ENCODE measurements around the gene MKNK1.

Gene MKNK1

DNA sequence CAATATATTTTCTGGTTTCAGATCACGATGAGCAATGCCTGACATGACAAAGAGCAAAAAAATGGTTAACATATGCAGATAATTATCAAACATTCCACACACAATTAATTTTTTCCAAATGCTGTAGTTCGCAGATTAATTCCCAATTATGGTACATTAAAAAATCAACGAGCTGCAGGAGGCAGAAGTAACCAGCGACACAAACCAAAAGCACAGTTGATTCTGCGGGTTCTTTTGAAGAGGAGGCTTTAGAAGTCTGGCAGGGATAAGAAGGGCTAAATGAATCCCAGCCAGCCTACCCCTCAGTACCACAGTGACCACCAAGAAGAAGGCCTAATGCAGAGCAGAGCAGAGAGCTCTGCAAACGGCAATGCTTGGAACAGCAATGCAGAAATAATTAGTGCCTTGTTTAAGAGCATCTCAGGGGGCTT, 35.6 kb downstream of the MKNK1 start:
- FAIRE-seq, result no peak
- DNase-seq (ENCODE audit: insufficient read length, low spot score), result no peak

- DNase-seq (ENCODE audit: insufficient read length, low spot score) (no peak), FAIRE-seq (no peak)
Measured at GRCh38 chr1:46563341-46563740, 40.7 kb downstream of the MKNK1 start.

- no peak for DNase-seq (ENCODE audit: insufficient read length, low spot score)
Measured at GRCh38 chr1:46562498-46562897, 41.6 kb downstream of the MKNK1 start.

GRCh38 chr1:46558966-46559365, 45.1 kb downstream of the MKNK1 start:
- FAIRE-seq (no peak), DNase-seq (ENCODE audit: insufficient read length, low spot score) (no peak)

More at GRCh38 chr1:46562498-46562897, 41.6 kb downstream of the MKNK1 start:
- FAIRE-seq, result no peak

- DNase-seq (ENCODE audit: insufficient read length, low spot score) (no peak), FAIRE-seq (no peak)
Measured at GRCh38 chr1:46558141-46558963, 45.7 kb downstream of the MKNK1 start.

- no peak for DNase-seq (ENCODE audit: insufficient read length, low spot score)
- no peak for FAIRE-seq
Measured at GRCh38 chr1:46557403-46557802, 46.7 kb downstream of the MKNK1 start.

- FAIRE-seq (no peak), DNase-seq (ENCODE audit: insufficient read length, low spot score) (no peak)
Measured at GRCh38 chr1:46556822-46557221, 47.2 kb downstream of the MKNK1 start.

DNA sequence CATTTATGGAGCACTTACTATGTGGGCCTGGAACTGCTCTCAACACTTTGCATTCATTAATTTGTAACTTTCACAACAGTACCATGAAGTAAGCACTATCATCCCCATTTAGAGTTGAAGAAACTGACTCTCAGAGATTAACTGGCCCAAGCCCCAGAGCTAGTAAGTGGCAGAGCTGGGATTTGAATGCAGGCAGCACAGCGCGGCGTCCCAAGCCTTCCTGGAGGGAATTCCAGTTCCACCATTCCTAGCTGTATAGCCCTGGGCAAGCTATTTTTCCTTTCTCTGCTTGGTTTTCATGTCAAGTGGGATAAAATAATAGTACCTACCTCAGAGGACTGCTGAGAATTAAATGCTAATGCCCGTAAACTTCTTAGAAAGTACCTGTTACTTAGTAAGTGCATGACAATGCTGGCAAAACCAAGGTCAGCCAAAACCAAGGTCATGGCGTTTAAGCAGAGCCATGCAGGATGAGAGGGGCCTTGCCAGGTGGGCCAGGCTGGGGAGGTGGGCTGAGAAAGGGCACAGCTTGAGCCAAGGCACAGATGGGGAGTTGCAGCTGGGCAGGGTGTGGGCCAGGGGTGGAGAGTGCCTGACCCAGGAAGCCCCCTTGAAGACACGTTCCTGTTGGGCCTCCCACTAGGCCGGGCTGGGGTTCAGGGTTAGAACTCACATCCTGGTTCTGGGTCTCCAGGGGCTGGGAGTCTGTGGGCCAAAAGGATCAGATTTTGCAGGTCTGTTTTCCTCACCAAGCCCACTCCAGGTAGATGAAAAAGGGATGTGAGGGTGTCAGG, 48.0 kb downstream of the MKNK1 start:
- FAIRE-seq (no peak), DNase-seq (ENCODE audit: insufficient read length, low spot score) (no peak)

DNA sequence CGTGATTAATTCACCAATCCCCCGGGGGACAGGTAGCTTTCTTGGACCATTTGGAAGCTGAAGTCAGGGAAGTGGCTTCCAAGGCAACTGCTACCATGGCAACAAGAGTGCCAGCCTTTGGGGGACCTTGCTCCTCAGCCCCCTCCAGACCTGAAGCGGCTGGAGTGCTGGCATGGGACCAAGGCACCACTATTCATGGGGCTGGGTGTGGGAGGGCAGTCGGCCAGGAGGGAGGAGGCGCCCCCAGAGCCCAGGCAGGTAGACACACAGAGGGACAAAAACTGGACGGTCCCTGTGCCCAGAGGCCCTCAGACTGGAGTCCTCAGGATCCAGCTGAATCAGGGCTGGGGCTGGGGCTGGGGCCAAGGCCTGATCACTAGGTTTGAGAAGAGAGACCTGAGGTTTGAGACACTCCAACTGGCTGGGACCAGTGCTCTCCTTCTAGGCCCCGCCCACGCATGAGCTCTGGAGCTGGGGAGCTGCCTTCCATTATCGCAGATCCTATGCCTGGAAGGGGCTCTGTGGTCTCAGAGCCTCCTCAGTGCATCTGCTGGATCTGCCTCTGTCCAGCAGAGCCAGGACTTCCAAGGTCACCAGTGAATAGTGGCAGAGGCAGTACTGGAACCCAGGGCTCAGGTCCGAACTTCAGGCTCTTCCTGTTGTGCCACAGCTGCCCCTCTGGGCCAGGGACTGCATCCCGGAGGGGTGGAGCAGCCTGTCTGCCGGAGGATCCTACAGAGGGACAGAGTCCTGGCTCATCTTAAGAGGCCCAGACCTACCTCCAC, 49.3 kb downstream of the MKNK1 start:
- FAIRE-seq (no peak), DNase-seq (ENCODE audit: insufficient read length, low spot score) (no peak)

- FAIRE-seq (no peak), DNase-seq (ENCODE audit: insufficient read length, low spot score) (no peak)
Measured at GRCh38 chr1:46554236-46554596, 49.9 kb downstream of the MKNK1 start.

DNA sequence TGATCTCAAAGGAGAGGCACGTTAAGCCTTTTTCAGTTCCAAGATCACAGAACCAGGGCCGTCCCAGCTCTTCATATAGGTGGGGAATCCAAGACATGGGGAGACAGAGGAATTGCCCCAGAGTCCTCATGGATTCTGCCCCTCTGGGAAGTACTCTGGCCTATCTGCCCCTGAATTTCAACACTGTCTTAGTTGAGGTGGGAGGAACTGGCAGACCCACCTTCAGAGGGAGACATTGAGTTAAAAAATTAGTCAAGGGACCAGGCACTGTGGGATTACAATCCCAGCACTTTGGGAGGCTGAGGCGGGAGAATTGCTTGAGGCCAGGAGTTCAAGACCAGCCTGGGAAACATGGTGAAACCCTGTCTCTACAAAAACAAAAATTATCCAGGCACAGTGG, 50.6 kb downstream of the MKNK1 start:
- DNase-seq (ENCODE audit: insufficient read length, low spot score) (no peak), FAIRE-seq (no peak)

DNA sequence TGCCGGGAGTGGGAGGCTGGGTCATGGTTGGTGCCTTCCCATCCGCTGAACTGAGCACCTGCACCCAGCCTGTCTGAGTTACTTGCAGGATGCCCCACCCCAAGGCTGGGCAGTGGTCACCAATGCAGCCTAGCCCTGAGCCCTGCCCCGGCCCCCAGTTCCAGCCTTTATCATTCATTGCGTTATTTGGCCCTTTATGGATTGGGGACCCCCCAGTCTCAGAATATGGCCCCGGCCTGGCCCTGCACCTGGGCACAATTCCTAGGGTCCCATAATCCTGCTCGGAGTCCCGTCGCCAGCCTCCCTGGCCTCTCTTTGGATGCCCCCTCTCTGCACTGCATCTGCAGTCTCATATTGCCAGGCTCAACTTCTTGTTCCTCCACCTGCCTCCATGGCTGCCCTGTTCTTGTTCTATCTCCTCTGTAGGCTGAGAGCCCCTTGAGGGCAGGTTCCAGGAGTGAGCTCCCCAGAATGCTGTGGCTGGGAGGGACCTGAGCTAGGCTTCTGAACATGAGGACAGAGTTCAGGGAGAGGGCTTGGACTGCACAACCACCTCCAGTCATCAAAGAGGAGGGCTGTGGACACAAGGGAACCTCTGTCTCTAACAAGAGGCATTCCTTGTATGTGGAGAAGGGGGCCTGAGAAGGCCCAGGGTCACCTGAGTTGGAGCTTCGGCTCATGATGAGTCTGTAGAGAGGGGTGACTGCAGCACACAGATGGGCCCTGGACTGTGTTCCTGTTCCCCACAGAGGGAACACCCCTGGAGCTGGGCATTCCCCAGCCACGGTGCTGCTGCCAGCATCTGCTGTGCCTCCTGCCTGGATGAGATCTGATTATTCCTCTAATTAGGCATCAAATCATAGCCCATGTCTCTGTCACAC, 51.5 kb downstream of the MKNK1 start:
- no peak for FAIRE-seq
- no peak for DNase-seq (ENCODE audit: insufficient read length, low spot score)

DNA sequence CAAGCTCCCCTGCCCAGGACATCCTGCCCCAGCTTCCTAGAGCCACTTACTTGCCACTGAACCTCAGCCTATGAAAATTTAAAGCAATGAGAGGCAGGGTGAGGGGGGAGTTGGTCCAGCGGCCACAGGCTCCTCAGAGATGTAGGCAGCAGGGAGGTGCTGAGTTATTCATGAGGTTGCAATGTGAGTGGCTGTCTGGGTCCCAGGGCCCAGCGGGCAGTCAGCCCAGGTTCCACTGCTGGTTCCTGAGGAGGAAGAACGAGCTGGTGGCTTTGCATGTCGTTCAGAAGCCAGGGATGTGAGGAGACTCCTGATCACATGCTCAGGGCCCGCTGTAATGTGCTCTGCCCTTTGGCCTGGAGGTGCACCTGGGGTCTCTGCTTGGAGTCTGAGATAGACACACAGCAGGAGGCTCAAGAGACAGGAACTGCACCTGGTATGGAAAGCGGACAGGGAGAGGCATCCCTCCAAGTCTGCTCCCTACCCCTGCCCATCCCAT, 52.4 kb downstream of the MKNK1 start, which contains the start of gene KNCN:
TSS of gene KNCN (minus strand) at position 51 of the 499 bp plus-strand sequence. CDS start 432 bp downstream, outside the sequence.
- FAIRE-seq, result no peak
- DNase-seq (ENCODE audit: insufficient read length, low spot score), result no peak

GRCh38 chr1:46550751-46551231, 53.3 kb downstream of the MKNK1 start:
- FAIRE-seq, result no peak
- no peak for DNase-seq (ENCODE audit: insufficient read length, low spot score)

GRCh38 chr1:46549697-46550681, 54.1 kb downstream of the MKNK1 start:
- no peak for DNase-seq (ENCODE audit: insufficient read length, low spot score)
- no peak for FAIRE-seq

GRCh38 chr1:46547481-46548383, 56.3 kb downstream of the MKNK1 start:
- DNase-seq (ENCODE audit: insufficient read length, low spot score) (no peak), FAIRE-seq (no peak)

DNA sequence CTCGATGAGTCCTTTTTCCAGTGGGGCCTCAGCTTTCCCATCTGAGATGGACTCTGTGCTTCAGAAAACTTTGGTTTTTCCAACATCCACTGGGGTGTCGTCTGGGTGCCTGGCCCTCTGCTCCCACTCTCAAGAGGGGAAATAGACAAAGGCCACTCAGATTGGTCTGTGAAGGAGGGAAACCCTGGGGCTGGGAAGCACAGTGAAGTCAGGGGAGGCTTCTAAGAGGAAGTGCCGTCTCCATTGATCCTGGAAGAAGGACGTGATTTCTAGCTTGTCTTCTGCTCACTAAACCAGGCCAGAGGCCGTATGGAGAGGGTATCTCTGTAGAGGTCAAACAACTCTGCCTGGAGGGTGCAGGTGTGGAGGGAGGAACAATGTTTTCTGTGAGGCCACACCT, 57.9 kb downstream of the MKNK1 start:
- FAIRE-seq (no peak), DNase-seq (ENCODE audit: insufficient read length, low spot score) (no peak)

GRCh38 chr1:46545784-46546183, 58.3 kb downstream of the MKNK1 start:
- DNase-seq (ENCODE audit: insufficient read length, low spot score), result no peak

More at GRCh38 chr1:46545784-46546183, 58.3 kb downstream of the MKNK1 start:
- no peak for FAIRE-seq
